BLaER1 (cell line): ENCODE data around the gene SLC14A1.

Source experiments
- H3K27ac ChIP-seq: shearing (Covaris generic); formaldehyde crosslinking; 2 replicates; pipeline ENCODE4 v1.8.1; 2022
- H3K27me3 ChIP-seq: shearing (Covaris generic); formaldehyde crosslinking; 2 replicates; pipeline ENCODE4 v1.8.1; 2022
- H3K36me3 ChIP-seq: shearing (Covaris generic); formaldehyde crosslinking; 2 replicates; pipeline ENCODE4 v1.8.1; 2022
- H3K4me1 ChIP-seq: shearing (Covaris generic); formaldehyde crosslinking; 2 replicates; pipeline ENCODE4 v1.8.1; 2022
- H3K4me2 ChIP-seq: shearing (Covaris generic); formaldehyde crosslinking; 2 replicates; pipeline ENCODE4 v1.8.1; 2022
- H3K4me3 ChIP-seq: shearing (Covaris generic); formaldehyde crosslinking; 2 replicates; pipeline ENCODE4 v1.8.1; 2022
- H3K9ac ChIP-seq: shearing (Covaris generic); formaldehyde crosslinking; 2 replicates; pipeline ENCODE4 v1.8.1; 2022
- H3K9me3 ChIP-seq: shearing (Covaris generic); formaldehyde crosslinking; 2 replicates; pipeline ENCODE4 v1.8.1; 2022
- H4K20me1 ChIP-seq: shearing (Covaris generic); formaldehyde crosslinking; 2 replicates; pipeline ENCODE4 v1.8.1; 2022
- Cebpa-rat ChIP-seq: shearing (Covaris generic); IDR thresholded peaks from 2 replicates; pipeline ENCODE4 v1.8.1; 2022

Gene SLC14A1

DNA sequence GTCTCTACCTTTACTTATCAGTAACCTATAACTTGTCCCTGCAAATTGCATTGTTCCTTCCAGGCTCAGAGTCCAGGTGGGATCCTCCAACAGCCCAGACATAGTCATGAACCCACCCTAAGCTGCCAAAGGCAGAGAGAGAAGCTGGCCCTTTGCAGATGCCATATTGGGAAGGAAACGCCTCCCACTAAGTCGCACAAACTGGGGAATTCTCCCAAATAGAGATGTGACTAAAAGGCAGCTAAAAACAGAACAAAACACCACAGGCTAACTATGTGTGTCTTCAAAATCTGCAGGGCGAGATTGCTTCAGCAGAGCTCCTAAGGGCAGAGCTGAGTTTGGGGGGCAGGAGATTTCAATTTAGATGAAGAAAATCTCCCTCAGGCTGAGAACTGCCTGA, 63.0 kb downstream of the SLC14A1 start:
- H3K4me1 ChIP-seq, result peaks cover 16% of the 10 kb centered on the region
- H3K27ac ChIP-seq, result no peak overlapping the region
- no peak overlapping the region for H3K4me2 ChIP-seq
- H4K20me1 ChIP-seq, result no peaks in the 10 kb centered on the region
- H3K27me3 ChIP-seq, result no peaks in the 10 kb centered on the region
- peaks cover 14% of the 10 kb centered on the region; the same call in 1 of the 2 replicates for H3K9me3 ChIP-seq
- H3K4me3 ChIP-seq, result no peak overlapping the region
- no peak for TF ChIP-seq Cebpa-rat
- no peaks in the 10 kb centered on the region for H3K36me3 ChIP-seq
- H3K9ac ChIP-seq, result no peak overlapping the region

DNA sequence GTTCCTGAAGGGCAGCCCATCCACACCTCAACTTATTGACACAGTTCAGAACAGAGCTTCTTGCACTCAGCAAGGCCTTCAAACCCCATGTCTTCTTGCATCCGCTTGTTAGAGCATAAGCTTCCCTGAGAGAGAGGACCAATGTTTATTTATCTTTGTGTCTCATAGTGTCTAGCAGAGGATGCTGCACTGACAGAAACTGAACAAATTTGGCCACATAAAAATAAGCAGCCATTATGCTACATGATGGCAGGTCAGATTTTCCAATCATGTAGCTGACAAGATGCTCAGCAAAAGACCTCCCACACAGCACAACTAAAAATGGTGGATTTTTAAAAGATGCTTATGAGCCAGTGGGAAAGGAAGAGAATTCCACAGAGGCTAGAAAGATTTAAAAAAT, 63.4 kb downstream of the SLC14A1 start:
- Histone ChIP-seq H3K4me1 (peaks cover 16% of the 10 kb centered on the region), H3K4me2 (no peak overlapping the region), H3K4me3 (no peak overlapping the region), H3K27me3 (no peaks in the 10 kb centered on the region), H3K9me3 (peaks cover 14% of the 10 kb centered on the region; the same call in 1 of the 2 replicates), H4K20me1 (no peaks in the 10 kb centered on the region), H3K9ac (no peak overlapping the region), H3K36me3 (no peaks in the 10 kb centered on the region), H3K27ac (no peak overlapping the region)
- TF ChIP-seq Cebpa-rat, result no peak

DNA sequence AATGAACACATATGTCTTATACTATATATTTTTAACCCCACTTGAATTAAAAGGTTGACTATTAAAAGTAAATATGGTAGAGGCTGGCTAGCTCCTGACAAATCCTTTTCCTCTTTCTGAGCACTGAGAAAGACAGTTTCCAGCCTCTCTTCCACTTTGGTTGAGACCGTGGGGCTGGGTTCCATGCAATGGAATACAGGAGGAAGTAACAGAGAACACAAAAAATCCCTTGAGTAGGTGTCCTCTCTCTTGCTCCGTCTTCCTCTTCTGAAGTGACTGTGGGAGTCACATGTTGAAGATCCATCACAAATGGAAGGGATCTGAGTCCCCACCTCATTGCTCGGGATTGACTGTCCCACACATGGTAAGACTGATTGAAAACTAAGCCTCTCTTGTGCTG, 64.9 kb downstream of the SLC14A1 start:
- Histone ChIP-seq H3K4me3 (no peak overlapping the region), H3K27ac (no peak overlapping the region), H3K4me1 (peaks cover 9% of the 10 kb centered on the region), H3K27me3 (no peaks in the 10 kb centered on the region), H3K36me3 (no peaks in the 10 kb centered on the region), H3K4me2 (no peak overlapping the region), H4K20me1 (no peaks in the 10 kb centered on the region), H3K9ac (no peak overlapping the region), H3K9me3 (peaks cover 14% of the 10 kb centered on the region; the same call in 1 of the 2 replicates)
- no peak for TF ChIP-seq Cebpa-rat

DNA sequence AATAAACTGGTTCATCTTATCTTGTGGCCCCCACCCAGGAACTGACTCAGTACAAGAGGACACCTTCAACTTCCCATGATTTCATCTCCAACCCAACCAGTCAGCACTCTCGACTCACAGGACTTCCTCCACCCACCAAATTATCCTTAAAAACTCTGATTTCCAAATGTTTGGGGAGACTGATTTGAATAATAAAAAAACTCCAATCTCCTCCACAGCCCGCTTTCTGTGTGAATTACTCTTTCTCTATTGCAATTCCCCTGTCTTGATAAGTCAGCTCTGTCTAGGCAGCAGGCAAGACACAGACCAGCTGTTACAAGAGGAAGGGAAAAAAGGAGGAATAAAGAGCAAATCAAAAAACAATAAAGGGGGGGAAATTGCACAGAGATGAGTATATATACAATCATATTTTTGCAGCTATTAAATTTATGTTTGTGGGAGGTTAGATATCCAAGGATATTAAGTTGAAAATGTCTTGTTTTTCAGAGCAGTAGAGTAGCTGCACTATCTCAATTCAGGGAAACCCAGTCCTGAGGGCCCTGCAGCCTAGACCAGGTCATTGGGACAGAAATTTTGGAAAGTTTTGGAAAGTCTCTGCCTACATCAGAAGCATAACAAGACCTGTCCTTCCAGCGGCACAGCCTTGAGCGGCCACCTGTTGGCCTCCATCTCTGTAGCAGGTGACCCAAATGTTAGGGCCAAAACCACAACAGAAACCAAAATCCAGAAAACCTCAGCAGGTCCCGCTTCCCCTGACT, 68.7 kb downstream of the SLC14A1 start:
- no peaks in the 10 kb centered on the region for H3K27me3 ChIP-seq
- H3K9me3 ChIP-seq, result 0 out of 2 replicates have a peak, but pooled peaks cover 4% of the 10 kb centered on the region
- no peak for TF ChIP-seq Cebpa-rat
- H3K9ac ChIP-seq, result no peak overlapping the region
- H3K36me3 ChIP-seq, result no peaks in the 10 kb centered on the region
- H3K4me3 ChIP-seq, result no peak overlapping the region
- H4K20me1 ChIP-seq, result no peaks in the 10 kb centered on the region
- H3K4me2 ChIP-seq, result no peak overlapping the region
- H3K4me1 ChIP-seq, result no peaks in the 10 kb centered on the region
- H3K27ac ChIP-seq, result no peak overlapping the region

DNA sequence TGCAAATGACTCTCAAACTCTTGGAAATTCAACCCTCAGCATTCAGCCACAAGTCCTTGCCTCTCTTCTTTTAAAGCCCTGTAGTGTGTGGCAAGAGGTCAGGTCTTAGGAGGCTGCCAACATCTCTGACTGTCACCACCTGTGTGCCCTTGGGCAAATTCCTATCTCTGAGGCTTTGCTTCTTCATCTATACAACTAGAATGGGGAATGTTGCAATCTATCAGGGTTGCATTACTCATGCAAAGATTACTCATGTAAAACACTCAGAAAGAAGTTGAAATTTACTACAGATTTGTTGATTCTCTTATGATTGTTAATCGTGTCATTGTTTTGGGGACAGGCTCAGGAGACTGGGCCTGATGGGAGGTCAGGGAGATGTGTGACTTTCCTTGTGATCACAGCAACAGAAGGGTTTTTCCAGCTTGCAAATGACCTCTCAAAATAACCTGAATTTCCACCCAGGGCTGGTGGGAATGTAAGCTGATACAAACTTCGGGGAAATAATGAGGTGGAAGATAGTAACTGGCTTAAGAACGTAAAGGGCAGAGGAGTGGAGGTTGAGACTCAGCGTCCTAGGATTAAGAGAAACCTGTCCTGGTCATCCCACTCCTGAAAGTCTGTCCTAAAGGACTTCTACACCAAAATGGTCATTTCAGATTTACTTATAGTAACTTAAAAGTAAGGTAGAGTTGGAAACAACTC, 69.4 kb downstream of the SLC14A1 start:
- Histone ChIP-seq H3K9ac (no peak overlapping the region), H3K36me3 (no peaks in the 10 kb centered on the region), H3K4me1 (no peaks in the 10 kb centered on the region), H3K4me3 (no peak overlapping the region), H3K9me3 (0 out of 2 replicates have a peak, but pooled peaks cover under 1% of the 10 kb centered on the region), H3K4me2 (no peak overlapping the region), H4K20me1 (no peaks in the 10 kb centered on the region), H3K27ac (no peak overlapping the region), H3K27me3 (no peaks in the 10 kb centered on the region)
- TF ChIP-seq Cebpa-rat, result no peak

DNA sequence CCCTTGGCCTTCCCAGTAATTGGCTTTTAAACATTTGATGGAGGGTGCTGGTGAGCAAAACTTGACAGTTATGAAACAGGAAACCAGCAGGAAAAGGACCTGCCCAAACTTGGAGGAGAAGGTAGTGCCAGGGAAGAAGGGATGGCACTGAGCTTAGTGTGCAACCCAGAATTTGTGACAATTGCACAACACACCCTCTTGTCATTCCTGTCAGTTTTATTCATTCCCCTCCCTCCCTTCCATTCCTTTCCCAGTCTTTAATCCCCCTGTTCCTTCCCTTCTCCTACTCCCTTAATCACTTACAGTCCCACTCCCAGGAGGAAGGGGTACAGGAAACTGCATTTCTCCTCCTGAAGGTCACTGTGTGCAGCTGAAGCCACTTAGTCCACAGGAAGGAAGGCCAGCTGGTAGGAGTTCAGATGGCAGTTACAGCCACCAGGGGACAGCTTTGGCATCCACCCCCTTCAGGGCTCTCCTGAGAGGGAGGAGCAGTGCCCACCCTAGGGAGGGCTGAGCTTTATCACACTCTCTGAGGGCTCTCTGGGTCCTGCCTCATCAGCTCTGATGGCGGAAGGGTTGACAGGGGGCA, 77.5 kb downstream of the SLC14A1 start:
- Histone ChIP-seq H3K9me3 (peaks cover 65% of the 10 kb centered on the region), H3K27me3 (no peaks in the 10 kb centered on the region), H3K27ac (peak overlapping the region; percentile 15; the same call in 1 of the 2 replicates), H3K4me3 (no peak overlapping the region), H3K4me1 (peaks cover 12% of the 10 kb centered on the region), H3K36me3 (no peaks in the 10 kb centered on the region), H3K9ac (no peak overlapping the region), H3K4me2 (peak overlapping the region; percentile 36), H4K20me1 (no peaks in the 10 kb centered on the region)
- TF ChIP-seq Cebpa-rat, result no peak
